Transverse colon (tissue), 4 donors: ENCODE data around the gene INPP4B. TPM values are rescaled to one million over a fixed set of nuclear protein-coding genes. Genes with fewer than 3 reads are reported as not detected.

Experiments
- DNase-seq: peaks from one replicate; pipeline ENCODE4 v3.0.0-alpha.2; 2019
- H3K27ac ChIP-seq, 4 donors: fragments of 200-600 bp; sonication (generic); 2 replicates each; pipeline ENCODE4 v1.5.1; 2016 to 2018; ENCODE audit warnings: inconsistent platforms in 4 of 4
- H3K27me3 ChIP-seq: fragments of 200-600 bp; sonication (generic); 2 replicates; pipeline ENCODE4 v1.5.1; 2017; ENCODE audit warnings: inconsistent platforms
- H3K36me3 ChIP-seq, 4 donors: fragments of 200-600 bp; sonication (generic); 2 replicates each; pipeline ENCODE4 v1.5.1; 2017 to 2019; ENCODE audit warnings: inconsistent platforms in 4 of 4
- H3K4me1 ChIP-seq, 4 donors: fragments of 200-600 bp; sonication (generic); 2 replicates each; pipeline ENCODE4 v1.5.1; 2017 to 2020; ENCODE audit warnings: inconsistent platforms in 4 of 4
- H3K4me3 ChIP-seq, 4 donors: fragments of 200-600 bp; sonication (generic); 1 replicate in 1 of 4; 2 replicates in 3 of 4; pipeline versions ENCODE4 v1.5.1 to v1.6.1; 2017 to 2019; ENCODE audit warnings: inconsistent platforms in 4 of 4
- H3K9me3 ChIP-seq, 2 donors: fragments of 200-600 bp; sonication (generic); 2 replicates each; pipeline ENCODE4 v1.5.1; 2017 to 2019; ENCODE audit warnings: inconsistent platforms in 2 of 2
- EP300 ChIP-seq: sonication (generic); formaldehyde crosslinking; IDR thresholded peaks from one replicate; pipeline ENCODE4 v1.6.1; 2017; ENCODE audit warnings: antibody characterized with exemption, low read depth
- POLR2A ChIP-seq: fragments of 450-650 bp; IDR thresholded peaks from one replicate; pipeline ENCODE4 v1.6.1; 2016; ENCODE audit warnings: antibody characterized with exemption, mild to moderate bottlenecking, moderate library complexity
- POLR2AphosphoS5 ChIP-seq, 3 donors: sonication (generic); formaldehyde crosslinking; IDR thresholded peaks; one replicate each; pipeline ENCODE4 v1.6.1; 2016; ENCODE audit warnings: antibody characterized with exemption in 3 of 3
- WGBS, 2 donors: methylation state at CpG; one replicate each; pipeline ENCODE4 v1.1.5; 2018; ENCODE audit warnings: low coverage in 1 of 2; 5-methylcytosine and 5-hydroxymethylcytosine counted together
- in situ Hi-C, 4 donors: fragments of 200-750 bp; cut with MboI; loops; one replicate each; pipeline versions ENCODE4 v1.15.0 to v1.15.1; 2017; ENCODE audit warnings: low sequenced_read_pairs in 3 of 4, low pct_ligation_motif_present in 1 of 4, low pct_unique_long_range_greater_than_20kb in 1 of 4
- intact Hi-C: fragments of 100-400 bp; cut with DNase I; formaldehyde crosslinking; loops from one replicate; pipeline ENCODE4 v1.15.1; 2023; ENCODE audit warnings: low total_unique reads
- total RNA-seq, 4 donors: library from RNA; depleted of rRNA; stranded (reverse); fragments of >200 nt; gene quantifications; one replicate each; pipeline ENCODE4 v1.1.0, GENCODE V29; 2016
- TF ChIP-seq, protein P1 (sequence below), 5 experiments: fragments of 200-600 bp in 3 of 5; fragments of 450-650 bp in 2 of 5; sonication (generic) in 3 of 5; IDR thresholded peaks; 1 replicate in 2 of 5; 2 replicates in 3 of 5; pipeline ENCODE4 v1.5.1; 2016 to 2017; ENCODE audit warnings: antibody characterized with exemption in 5 of 5, inconsistent platforms in 3 of 5, mild to moderate bottlenecking in 2 of 5, moderate library complexity in 1 of 5

Gene INPP4B
- total RNA-seq, 4 donors from 2014 or later, result 18.3 to 33.8 (median 31.4) TPM

DNA sequence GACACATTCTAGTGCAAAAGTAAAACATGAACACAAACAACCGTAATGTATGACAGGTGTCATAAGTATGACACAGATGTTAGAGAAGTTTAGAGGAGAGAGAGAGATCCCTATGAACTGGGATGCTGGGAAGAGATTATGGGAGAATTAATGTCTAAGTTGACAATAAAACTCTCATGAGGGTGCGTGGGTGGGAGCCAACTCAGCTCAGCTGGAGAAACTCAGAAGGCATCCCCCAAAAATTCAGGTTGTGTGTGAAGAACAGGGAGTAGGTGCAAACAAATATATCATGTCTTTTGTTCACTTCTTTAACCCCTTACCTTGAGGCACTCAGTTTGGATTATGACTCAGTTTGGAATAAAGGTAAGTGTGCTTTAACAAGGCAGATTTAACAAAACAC is 484.1 kb downstream of the INPP4B start:
- H3K36me3 ChIP-seq, result no peaks in the 10 kb centered on the region
- H3K4me3 ChIP-seq, result no peak overlapping the region
- in situ Hi-C loops, result loop anchor here in 2 of 4 donors (25.0 kb wide), 1 partner anchor 350 kb away; no protein-coding TSS in a partner anchor
- no peak for TF ChIP-seq POLR2AphosphoS5 (IDR thresholded peaks at IDR 0.05)
- TF ChIP-seq EP300, result no peak
- TF ChIP-seq, protein P1, sequence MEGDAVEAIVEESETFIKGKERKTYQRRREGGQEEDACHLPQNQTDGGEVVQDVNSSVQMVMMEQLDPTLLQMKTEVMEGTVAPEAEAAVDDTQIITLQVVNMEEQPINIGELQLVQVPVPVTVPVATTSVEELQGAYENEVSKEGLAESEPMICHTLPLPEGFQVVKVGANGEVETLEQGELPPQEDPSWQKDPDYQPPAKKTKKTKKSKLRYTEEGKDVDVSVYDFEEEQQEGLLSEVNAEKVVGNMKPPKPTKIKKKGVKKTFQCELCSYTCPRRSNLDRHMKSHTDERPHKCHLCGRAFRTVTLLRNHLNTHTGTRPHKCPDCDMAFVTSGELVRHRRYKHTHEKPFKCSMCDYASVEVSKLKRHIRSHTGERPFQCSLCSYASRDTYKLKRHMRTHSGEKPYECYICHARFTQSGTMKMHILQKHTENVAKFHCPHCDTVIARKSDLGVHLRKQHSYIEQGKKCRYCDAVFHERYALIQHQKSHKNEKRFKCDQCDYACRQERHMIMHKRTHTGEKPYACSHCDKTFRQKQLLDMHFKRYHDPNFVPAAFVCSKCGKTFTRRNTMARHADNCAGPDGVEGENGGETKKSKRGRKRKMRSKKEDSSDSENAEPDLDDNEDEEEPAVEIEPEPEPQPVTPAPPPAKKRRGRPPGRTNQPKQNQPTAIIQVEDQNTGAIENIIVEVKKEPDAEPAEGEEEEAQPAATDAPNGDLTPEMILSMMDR (IDR thresholded peaks at IDR 0.05), result no peak
- TF ChIP-seq POLR2A, result no peak
- DNase-seq, result no peak
- intact Hi-C loops, result no loop called here
- no peaks in the 10 kb centered on the region for H3K4me1 ChIP-seq
- no peaks in the 10 kb centered on the region for H3K9me3 ChIP-seq
- H3K27ac ChIP-seq, result no peak overlapping the region
- no peaks in the 10 kb centered on the region for H3K27me3 ChIP-seq
- WGBS, 2 donors, result 82 to 86% methylated on average over 1 to 2 of the region's 2 CpGs

DNA sequence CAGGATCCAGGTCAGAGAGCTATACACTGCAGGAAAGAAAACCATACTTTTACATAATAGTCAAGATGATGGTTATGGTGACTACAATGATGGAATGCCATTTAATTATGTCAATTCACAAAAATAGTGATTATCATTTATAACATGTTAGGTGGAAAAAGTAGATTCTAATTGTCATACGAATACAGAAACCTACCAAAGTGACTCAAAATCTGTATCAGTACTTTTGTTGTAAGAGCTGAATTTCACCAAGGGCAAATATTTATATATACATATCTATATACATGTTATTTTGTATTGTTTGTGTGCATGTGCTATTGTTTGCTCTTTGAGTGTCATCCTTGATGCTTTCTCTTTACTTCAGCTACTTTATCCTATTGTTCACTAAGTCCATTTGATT is 485.4 kb downstream of the INPP4B start:
- Histone ChIP-seq H3K4me1 (no peaks in the 10 kb centered on the region), H3K27me3 (no peaks in the 10 kb centered on the region), H3K9me3 (no peaks in the 10 kb centered on the region), H3K27ac (no peak overlapping the region), H3K4me3 (no peak overlapping the region), H3K36me3 (no peaks in the 10 kb centered on the region)
- WGBS, 2 donors, result 83 to 91% methylated on average over 1 of the region's 1 CpG
- intact Hi-C loops, result no loop called here
- in situ Hi-C loops, result loop anchor here in 2 of 4 donors (25.0 kb wide), 1 partner anchor 352 kb away; no protein-coding TSS in a partner anchor
- DNase-seq, result no peak
- TF ChIP-seq POLR2A, result no peak
- TF ChIP-seq EP300, result no peak
- no peak for TF ChIP-seq POLR2AphosphoS5 (IDR thresholded peaks at IDR 0.05)
- TF ChIP-seq, protein P1 (IDR thresholded peaks at IDR 0.05), result no peak

DNA sequence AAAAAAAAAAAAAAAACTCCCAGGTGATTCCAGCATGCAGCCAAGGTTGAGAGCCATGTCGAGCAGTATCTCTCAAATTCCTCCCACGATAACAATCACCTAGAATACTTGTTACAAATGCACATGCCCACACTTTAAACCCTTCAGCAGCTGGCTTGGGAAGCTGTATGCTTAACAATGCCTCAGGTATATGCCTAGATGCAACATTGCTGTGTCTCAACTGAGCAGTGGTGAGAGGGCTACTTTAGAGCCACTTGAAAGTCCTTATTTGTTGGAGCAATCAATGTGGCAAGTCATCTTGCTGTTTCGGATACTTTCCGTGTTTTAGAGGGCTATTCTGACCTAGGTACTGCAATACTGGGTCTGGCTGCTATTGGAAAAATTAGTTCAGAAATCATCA is 487.4 kb downstream of the INPP4B start:
- DNase-seq, result no peak
- TF ChIP-seq EP300 (no peak), POLR2A (no peak), POLR2AphosphoS5 (IDR thresholded peaks at IDR 0.05) (no peak)
- TF ChIP-seq, protein P1 (IDR thresholded peaks at IDR 0.05), result no peak
- Histone ChIP-seq H3K27me3 (no peaks in the 10 kb centered on the region), H3K27ac (no peak overlapping the region), H3K9me3 (no peaks in the 10 kb centered on the region), H3K4me1 (peaks cover 0 to 11% (median 0%) of the 10 kb centered on the region in 4 donors), H3K4me3 (no peak overlapping the region), H3K36me3 (no peaks in the 10 kb centered on the region)
- 87% methylated on average over 4 of the region's 4 CpGs; no CpG with 5 or more reads in 1 of the 2 donors for WGBS, 2 donors
- intact Hi-C loops, result no loop called here
- in situ Hi-C loops, result loop anchor here in 2 of 4 donors (25.0 kb wide), 1 partner anchor 354 kb away; no protein-coding TSS in a partner anchor

DNA sequence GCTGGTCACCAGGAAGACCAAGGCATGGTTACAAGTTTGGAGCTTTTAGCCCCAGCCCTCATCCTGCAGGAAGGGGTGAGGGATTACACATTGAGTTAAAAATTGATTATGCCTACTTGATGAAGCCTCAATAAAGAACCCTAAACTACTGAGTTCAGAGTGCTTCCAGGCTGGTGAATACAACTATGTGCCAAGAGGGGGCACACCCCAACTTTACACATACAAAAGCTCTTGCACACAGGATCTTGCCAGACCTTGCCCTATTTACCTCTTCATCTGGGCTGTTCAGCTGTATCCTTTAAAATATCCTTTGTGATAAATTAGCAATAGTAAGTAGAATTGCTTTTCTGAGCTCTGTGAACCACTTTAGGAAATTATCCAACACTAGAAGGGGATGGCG is 489.3 kb downstream of the INPP4B start:
- intact Hi-C loops, result no loop called here

More for the DNA sequence above, 489.3 kb downstream of the INPP4B start:
- TF ChIP-seq EP300 (no peak), POLR2A (no peak), POLR2AphosphoS5 (IDR thresholded peaks at IDR 0.05) (no peak)
- TF ChIP-seq, protein P1 (IDR thresholded peaks at IDR 0.05), result no peak
- WGBS, 2 donors, result 80 to 100% methylated on average over 1 of the region's 1 CpG
- in situ Hi-C loops, result loop anchor here in 2 of 4 donors (25.0 kb wide), 1 partner anchor 356 kb away; no protein-coding TSS in a partner anchor
- Histone ChIP-seq H3K4me3 (no peak overlapping the region), H3K4me1 (peaks cover 0 to 29% (median 5%) of the 10 kb centered on the region in 4 donors), H3K27me3 (no peaks in the 10 kb centered on the region), H3K36me3 (no peaks in the 10 kb centered on the region), H3K27ac (no peak overlapping the region), H3K9me3 (no peaks in the 10 kb centered on the region)
- DNase-seq, result no peak
